Measurements from ENCODE around the gene HOXA10.

The HOXA10 gene

DNA sequence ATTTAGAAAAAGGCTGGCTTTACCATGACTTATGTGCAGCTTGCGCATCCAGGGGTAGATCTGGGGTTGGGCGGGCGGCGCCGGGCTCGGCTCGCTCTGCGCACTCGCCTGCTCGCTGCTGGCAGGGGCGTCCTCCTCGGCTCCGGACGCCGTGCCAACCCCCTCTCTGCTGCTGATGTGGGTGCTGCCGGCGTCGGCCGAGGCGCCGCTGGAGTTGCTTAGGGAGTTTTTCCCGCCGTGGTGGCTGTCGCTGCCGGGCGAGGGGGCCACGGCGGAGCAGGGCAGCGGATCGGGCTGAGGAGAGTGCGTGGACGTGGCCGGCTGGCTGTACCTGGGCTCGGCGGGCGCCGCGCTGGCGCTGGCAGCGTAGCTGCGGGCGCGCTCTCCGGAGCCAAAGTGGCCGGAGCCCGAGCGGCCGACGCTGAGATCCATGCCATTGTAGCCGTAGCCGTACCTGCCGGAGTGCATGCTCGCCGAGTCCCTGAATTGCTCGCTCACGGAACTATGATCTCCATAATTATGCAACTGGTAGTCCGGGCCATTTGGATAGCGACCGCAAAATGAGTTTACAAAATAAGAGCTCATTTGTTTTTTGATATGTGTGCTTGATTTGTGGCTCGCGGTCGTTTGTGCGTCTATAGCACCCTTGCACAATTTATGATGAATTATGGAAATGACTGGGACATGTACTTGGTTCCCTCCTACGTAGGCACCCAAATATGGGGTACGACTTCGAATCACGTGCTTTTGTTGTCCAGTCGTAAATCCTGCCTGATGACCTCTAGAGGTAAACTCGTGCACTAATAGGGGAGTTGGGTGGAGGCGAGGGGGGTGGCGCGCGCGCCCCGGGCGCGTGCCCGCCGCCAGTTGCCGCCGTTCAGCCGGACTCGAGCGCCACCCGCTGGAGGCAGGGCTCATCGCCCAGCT, 30.8 kb downstream of the HOXA10 start, which contains the start of gene HOXA5:
TSS of gene HOXA5 (minus strand) at position 659 of the 927 bp plus-strand sequence. CDS start at position 585, 74 bp downstream.
- peak within 1 kb of the TSS; percentile 59 for H3K4me3 ChIP-seq (ENCODE audit: low read length)
- TF ChIP-seq ZNF274 (IDR thresholded peaks at IDR 0.05; ENCODE audit: low read depth, low read length), result no peak

DNA sequence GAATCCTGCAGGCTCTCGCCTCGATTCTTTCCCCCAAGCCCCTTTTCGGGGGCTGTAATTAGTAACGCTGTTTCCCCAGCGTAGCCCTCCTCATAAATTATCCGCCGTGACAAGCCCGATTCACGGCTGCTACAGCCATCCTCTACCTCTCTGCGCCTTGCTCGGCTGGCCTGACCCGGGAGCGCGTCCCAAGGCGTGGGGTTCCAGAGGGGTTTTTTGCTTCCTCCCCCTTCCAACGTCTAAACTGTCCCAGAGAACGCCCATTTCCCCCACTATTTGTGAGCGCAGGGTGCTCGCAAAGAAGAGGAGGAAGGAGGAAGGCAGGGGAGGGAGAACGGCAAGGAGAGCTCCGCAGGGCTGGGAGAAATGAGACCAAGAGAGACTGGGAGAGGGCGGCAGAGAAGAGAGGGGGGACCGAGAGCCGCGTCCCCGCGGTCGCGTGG, 31.5 kb downstream of the HOXA10 start:
- H3K4me3 ChIP-seq (ENCODE audit: low read length), result peak overlapping the region; percentile 59
- no peak for TF ChIP-seq ZNF274 (IDR thresholded peaks at IDR 0.05; ENCODE audit: low read depth, low read length)

GRCh38 chr7:27141923-27142579, 32.1 kb downstream of the HOXA10 start:
- TF ChIP-seq ZNF274 (IDR thresholded peaks at IDR 0.05; ENCODE audit: low read depth, low read length), result no peak
- H3K4me3 ChIP-seq (ENCODE audit: low read length), result peak overlapping the region; percentile 59

DNA sequence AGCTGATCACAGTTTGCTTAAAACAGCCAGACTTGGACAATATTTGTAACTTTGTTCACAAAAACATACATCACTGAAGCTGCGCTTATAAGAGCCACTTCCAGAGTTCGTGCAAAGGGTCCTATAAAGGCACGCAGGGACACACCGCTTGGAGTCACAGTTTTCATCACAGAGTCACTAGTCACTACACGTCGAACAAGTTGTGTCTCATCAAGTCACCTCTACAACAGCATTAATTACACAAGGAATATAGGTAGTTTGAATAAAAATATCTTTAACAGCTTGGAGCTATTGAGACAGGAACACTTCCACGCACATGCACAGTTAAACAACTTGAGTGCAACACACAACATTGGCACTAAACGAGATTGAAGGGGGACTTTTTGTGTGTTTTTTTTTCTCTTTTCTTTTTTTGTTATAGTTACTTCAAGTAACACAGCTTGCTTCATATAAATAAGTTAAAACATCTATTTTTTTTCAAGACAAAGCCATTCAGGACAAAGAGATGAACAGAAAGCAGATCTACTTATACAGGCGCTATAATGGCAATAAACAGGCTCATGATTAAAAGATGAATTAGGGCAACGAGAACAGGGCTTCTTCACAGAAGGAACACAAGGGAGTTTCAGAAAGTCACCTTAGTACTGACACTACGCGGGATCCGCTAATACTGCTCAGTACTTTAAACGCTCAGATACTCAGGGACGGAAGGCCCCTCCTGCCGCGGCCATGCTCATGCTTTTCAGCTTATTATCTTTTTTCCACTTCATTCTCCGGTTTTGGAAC, 32.8 kb downstream of the HOXA10 start:
- no peak overlapping the region for H3K4me3 ChIP-seq (ENCODE audit: low read length)
- no peak for TF ChIP-seq ZNF274 (IDR thresholded peaks at IDR 0.05; ENCODE audit: low read depth, low read length)

GRCh38 chr7:27140126-27140857, 33.8 kb downstream of the HOXA10 start:
- no peak overlapping the region for H3K4me3 ChIP-seq (ENCODE audit: low read length)
- TF ChIP-seq ZNF274 (IDR thresholded peaks at IDR 0.05; ENCODE audit: low read depth, low read length), result no peak

DNA sequence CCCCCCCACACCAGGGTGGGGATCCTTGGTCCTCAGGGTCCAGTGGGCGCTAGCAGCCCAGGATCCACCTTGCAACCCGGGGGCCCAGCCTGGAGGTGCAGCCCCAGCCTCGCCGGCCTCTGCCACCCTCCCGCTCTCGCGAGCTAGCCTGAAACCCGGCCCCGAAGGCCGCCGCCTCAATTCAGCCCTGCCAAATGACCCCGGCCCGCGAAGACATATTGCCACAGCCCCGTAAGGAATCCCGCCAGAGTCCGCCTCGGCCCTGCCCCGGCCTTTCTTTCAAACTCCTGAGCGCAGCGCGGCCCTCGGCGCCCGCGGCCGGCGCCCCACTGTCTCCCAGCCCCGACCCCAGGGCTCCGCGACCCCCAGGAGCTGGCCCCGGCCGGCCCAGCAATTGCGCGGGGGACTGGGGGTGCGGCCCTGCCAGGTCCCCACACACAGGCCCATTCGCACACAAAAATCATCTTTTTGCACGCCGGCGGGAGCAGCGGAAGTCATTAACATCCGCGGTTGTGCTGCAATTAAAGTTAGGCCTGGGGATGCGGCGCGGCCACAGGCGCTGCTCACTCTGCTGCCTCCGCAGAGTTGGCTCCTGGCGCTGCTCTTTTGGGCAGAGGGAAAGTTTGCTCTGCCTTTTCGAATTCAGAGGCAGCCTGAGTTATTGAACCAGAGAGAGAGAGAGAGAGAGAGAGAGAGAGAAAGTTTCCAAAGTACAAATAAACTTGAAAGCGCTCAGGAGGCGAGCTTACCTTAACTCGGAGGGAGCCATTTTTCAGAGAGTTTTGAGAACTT, 34.6 kb downstream of the HOXA10 start:
- no peak overlapping the region for H3K4me3 ChIP-seq (ENCODE audit: low read length)

GRCh38 chr7:27138985-27139333, 35.2 kb downstream of the HOXA10 start:
- no peak overlapping the region for H3K4me3 ChIP-seq (ENCODE audit: low read length)
- TF ChIP-seq ZNF274 (IDR thresholded peaks at IDR 0.05; ENCODE audit: low read depth, low read length), result no peak

More for the DNA sequence above, 34.6 kb downstream of the HOXA10 start:
- no peak for TF ChIP-seq ZNF274 (IDR thresholded peaks at IDR 0.05; ENCODE audit: low read depth, low read length)

DNA sequence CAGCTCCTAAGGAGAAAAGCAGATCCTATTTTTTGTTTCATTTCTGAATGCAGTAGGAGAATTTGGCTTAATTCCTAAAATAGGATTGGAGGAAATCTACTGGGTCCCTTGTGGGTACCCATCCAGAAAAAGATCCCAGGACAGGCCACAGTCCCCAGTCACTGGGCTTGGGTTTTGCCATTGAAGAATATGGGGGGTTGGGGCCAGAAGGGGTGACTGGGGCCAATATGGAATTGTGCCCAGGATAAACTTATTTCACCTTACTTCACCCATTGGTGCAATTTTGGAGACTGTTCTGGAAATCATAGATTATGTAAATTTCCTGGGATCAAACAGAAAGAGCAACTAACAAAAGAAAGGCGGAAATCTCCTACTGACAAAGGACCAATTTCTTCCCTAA, 35.6 kb downstream of the HOXA10 start:
- no peak overlapping the region for H3K4me3 ChIP-seq (ENCODE audit: low read length)
- TF ChIP-seq ZNF274 (IDR thresholded peaks at IDR 0.05; ENCODE audit: low read depth, low read length), result no peak

GRCh38 chr7:27137640-27138315, 36.3 kb downstream of the HOXA10 start:
- no peak overlapping the region for H3K4me3 ChIP-seq (ENCODE audit: low read length)
- TF ChIP-seq ZNF274 (IDR thresholded peaks at IDR 0.05; ENCODE audit: low read depth, low read length), result no peak

DNA sequence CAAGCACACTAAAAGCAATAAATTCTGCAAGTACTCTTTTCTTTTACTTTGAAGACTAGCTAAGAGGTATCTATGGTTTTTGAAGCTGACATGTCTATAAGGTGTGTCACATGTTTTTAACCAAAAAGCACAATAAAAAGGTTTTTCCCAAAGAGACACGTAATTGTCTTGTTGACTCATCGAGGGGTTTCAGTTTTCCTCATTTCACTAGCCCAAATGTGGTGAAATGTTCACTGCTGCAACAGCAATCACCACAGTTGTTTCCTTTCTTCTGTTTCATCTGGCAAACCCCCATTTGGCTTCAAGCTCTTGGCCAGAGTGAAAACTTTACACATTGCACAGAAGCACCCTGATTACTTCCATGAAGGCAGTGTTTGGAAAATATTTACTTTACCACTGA, 39.7 kb downstream of the HOXA10 start:
- no peak overlapping the region for H3K4me3 ChIP-seq (ENCODE audit: low read length)
- TF ChIP-seq ZNF274 (IDR thresholded peaks at IDR 0.05; ENCODE audit: low read depth, low read length), result no peak

DNA sequence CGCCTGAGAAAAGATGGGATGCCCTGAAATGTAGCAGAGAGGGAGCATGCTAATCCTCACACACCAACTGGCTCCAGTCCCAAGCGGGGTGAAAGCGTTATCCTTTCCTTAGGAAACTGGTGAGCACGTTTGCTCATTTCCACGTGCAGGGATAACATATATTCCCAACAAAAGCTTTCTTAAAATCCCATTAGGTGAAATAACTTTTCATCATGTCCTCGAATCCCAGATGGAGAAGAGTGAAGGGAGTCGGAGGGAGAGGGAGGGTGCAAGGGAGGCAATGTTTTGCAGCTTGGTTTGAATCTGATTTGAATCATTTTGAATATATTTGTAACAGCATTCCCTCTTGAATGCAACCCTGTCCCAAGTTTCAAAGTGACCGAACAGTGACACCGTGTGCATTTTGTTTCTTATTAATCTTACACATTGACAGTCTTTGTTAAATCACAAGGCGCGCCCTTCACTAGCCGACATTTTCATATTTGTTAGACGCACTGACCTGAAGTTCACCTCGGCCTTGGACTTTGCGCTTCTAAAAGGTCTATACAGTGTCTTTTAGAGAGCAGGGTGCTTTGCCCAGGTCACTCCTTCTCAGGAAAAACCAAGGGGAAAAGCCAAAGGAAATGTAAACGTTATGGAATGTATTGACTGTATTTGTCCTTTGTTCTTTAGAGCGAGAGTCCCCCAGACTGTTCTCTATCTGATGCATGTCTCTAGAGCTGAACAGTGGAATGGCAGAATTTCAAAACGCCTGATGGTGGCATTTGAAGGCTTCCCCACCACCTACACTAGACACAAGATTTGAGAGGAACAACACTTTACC, 40.5 kb downstream of the HOXA10 start:
- no peak overlapping the region for H3K4me3 ChIP-seq (ENCODE audit: low read length)
- TF ChIP-seq ZNF274 (IDR thresholded peaks at IDR 0.05; ENCODE audit: low read depth, low read length), result no peak

DNA sequence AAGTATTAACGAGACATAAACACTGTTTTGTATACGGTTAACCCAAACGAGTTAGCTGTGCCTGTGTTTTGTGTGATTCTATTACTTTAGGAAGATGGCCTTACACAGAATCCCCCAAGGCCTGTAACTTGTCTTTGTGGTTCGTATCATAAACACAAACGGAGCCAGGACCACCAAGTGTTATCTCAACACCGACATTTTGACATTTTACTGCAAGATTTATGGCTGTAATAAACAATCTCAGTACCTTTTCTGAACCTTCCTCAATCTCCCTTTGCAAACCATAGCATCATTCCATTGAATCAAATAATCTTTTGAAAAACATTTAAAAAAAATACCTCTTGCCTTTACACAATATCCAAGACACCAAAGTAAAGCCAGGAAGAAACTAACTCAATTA, 41.1 kb downstream of the HOXA10 start:
- no peak overlapping the region for H3K4me3 ChIP-seq (ENCODE audit: low read length)
- TF ChIP-seq ZNF274 (IDR thresholded peaks at IDR 0.05; ENCODE audit: low read depth, low read length), result no peak

All from GM08714 (cell line).